ENCODE results near the gene SNX6.

The SNX6 gene

GRCh38 chr14:34616360-34616759 lies 13.6 kb downstream of the SNX6 start:
- Histone ChIP-seq H3K4me3 (no peak overlapping the region), H3K4me2 (no peak overlapping the region), H3K9me3 (no peaks in the 10 kb centered on the region), H3K4me1 (peaks cover 19% of the 10 kb centered on the region), H3K27ac (no peak overlapping the region), H3K27me3 (no peaks in the 10 kb centered on the region), H4K20me1 (peaks cover 59% of the 10 kb centered on the region), H3K9ac (no peak overlapping the region), H3K36me3 (peaks cover 95% of the 10 kb centered on the region)
- TF ChIP-seq Cebpa-rat (IDR thresholded peaks at IDR 0.05), result no peak

- peaks cover 50% of the 10 kb centered on the region for H4K20me1 ChIP-seq
- no peaks in the 10 kb centered on the region for H3K27me3 ChIP-seq
- no peak overlapping the region for H3K9ac ChIP-seq
- H3K9me3 ChIP-seq, result no peaks in the 10 kb centered on the region
- no peak for TF ChIP-seq Cebpa-rat (IDR thresholded peaks at IDR 0.05)
- no peak overlapping the region for H3K4me3 ChIP-seq
- H3K4me1 ChIP-seq, result peaks cover 19% of the 10 kb centered on the region
- peak overlapping the region; percentile 22 for H3K4me2 ChIP-seq
- H3K27ac ChIP-seq, result no peak overlapping the region
- H3K36me3 ChIP-seq, result peaks cover 89% of the 10 kb centered on the region
Observed at GRCh38 chr14:34615507-34615906, 14.4 kb downstream of the SNX6 start.

GRCh38 chr14:34614638-34615037 lies 15.3 kb downstream of the SNX6 start:
- Histone ChIP-seq H3K36me3 (peaks cover 84% of the 10 kb centered on the region), H3K9ac (no peak overlapping the region), H3K27ac (no peak overlapping the region), H3K4me3 (no peak overlapping the region), H3K4me1 (peaks cover 19% of the 10 kb centered on the region), H3K9me3 (no peaks in the 10 kb centered on the region), H3K27me3 (no peaks in the 10 kb centered on the region), H3K4me2 (peak overlapping the region; percentile 5; the same call in 1 of the 2 replicates), H4K20me1 (peaks cover 42% of the 10 kb centered on the region)
- TF ChIP-seq Cebpa-rat (IDR thresholded peaks at IDR 0.05), result no peak

- Histone ChIP-seq H3K27me3 (no peaks in the 10 kb centered on the region), H3K4me1 (peaks cover 9% of the 10 kb centered on the region), H3K9me3 (no peaks in the 10 kb centered on the region), H3K9ac (no peak overlapping the region), H3K27ac (no peak overlapping the region), H3K4me3 (no peak overlapping the region), H3K4me2 (no peak overlapping the region), H4K20me1 (peaks cover 14% of the 10 kb centered on the region; the same call in 1 of the 2 replicates), H3K36me3 (peaks cover 85% of the 10 kb centered on the region)
- no peak for TF ChIP-seq Cebpa-rat (IDR thresholded peaks at IDR 0.05)
Observed at GRCh38 chr14:34610101-34610500, 19.8 kb downstream of the SNX6 start.

- H3K4me3 ChIP-seq, result no peak overlapping the region
- no peak overlapping the region for H3K27ac ChIP-seq
- no peak overlapping the region for H3K9ac ChIP-seq
- H3K36me3 ChIP-seq, result peaks cover 94% of the 10 kb centered on the region
- no peaks in the 10 kb centered on the region for H3K27me3 ChIP-seq
- no peaks in the 10 kb centered on the region for H3K4me1 ChIP-seq
- TF ChIP-seq Cebpa-rat (IDR thresholded peaks at IDR 0.05), result no peak
- no peaks in the 10 kb centered on the region for H3K9me3 ChIP-seq
- no peak overlapping the region for H3K4me2 ChIP-seq
- no peaks in the 10 kb centered on the region for H4K20me1 ChIP-seq
Observed at GRCh38 chr14:34605461-34605860, 24.5 kb downstream of the SNX6 start.

GRCh38 chr14:34604995-34605394 lies 25.0 kb downstream of the SNX6 start:
- Histone ChIP-seq H3K9ac (no peak overlapping the region), H4K20me1 (no peaks in the 10 kb centered on the region), H3K9me3 (no peaks in the 10 kb centered on the region), H3K4me2 (no peak overlapping the region), H3K27ac (no peak overlapping the region), H3K4me3 (no peak overlapping the region), H3K36me3 (peaks cover 97% of the 10 kb centered on the region), H3K27me3 (no peaks in the 10 kb centered on the region), H3K4me1 (no peaks in the 10 kb centered on the region)
- TF ChIP-seq Cebpa-rat (IDR thresholded peaks at IDR 0.05), result no peak

GRCh38 chr14:34596891-34597290 lies 33.1 kb downstream of the SNX6 start:
- no peak overlapping the region for H3K4me2 ChIP-seq
- peaks cover 20% of the 10 kb centered on the region for H4K20me1 ChIP-seq
- no peak for TF ChIP-seq Cebpa-rat (IDR thresholded peaks at IDR 0.05)
- H3K4me1 ChIP-seq, result no peaks in the 10 kb centered on the region
- no peak overlapping the region for H3K4me3 ChIP-seq
- H3K9ac ChIP-seq, result no peak overlapping the region
- H3K36me3 ChIP-seq, result peaks cover 100% of the 10 kb centered on the region
- no peak overlapping the region for H3K27ac ChIP-seq
- no peaks in the 10 kb centered on the region for H3K27me3 ChIP-seq
- no peaks in the 10 kb centered on the region for H3K9me3 ChIP-seq

GRCh38 chr14:34593740-34594375 lies 36.1 kb downstream of the SNX6 start:
- TF ChIP-seq Cebpa-rat (IDR thresholded peaks at IDR 0.05), result no peak
- Histone ChIP-seq H4K20me1 (peaks cover 42% of the 10 kb centered on the region), H3K4me1 (no peaks in the 10 kb centered on the region), H3K4me2 (no peak overlapping the region), H3K27me3 (no peaks in the 10 kb centered on the region), H3K9ac (no peak overlapping the region), H3K4me3 (no peak overlapping the region), H3K27ac (no peak overlapping the region), H3K36me3 (peaks cover 100% of the 10 kb centered on the region), H3K9me3 (no peaks in the 10 kb centered on the region)

GRCh38 chr14:34592623-34593022 lies 37.3 kb downstream of the SNX6 start:
- Histone ChIP-seq H4K20me1 (peaks cover 38% of the 10 kb centered on the region), H3K4me1 (no peaks in the 10 kb centered on the region), H3K4me3 (no peak overlapping the region), H3K9me3 (no peaks in the 10 kb centered on the region), H3K36me3 (peaks cover 100% of the 10 kb centered on the region), H3K9ac (no peak overlapping the region), H3K27me3 (no peaks in the 10 kb centered on the region), H3K4me2 (no peak overlapping the region), H3K27ac (no peak overlapping the region)
- no peak for TF ChIP-seq Cebpa-rat (IDR thresholded peaks at IDR 0.05)

- TF ChIP-seq Cebpa-rat (IDR thresholded peaks at IDR 0.05), result no peak
Observed at GRCh38 chr14:34583525-34583924, 46.4 kb downstream of the SNX6 start.

More at GRCh38 chr14:34583525-34583924, 46.4 kb downstream of the SNX6 start:
- Histone ChIP-seq H3K4me1 (no peaks in the 10 kb centered on the region), H3K27ac (no peak overlapping the region), H3K27me3 (no peaks in the 10 kb centered on the region), H3K9ac (no peak overlapping the region), H3K36me3 (peaks cover 98% of the 10 kb centered on the region), H3K9me3 (no peaks in the 10 kb centered on the region), H4K20me1 (0 out of 2 replicates have a peak, but pooled peaks cover 6% of the 10 kb centered on the region), H3K4me3 (no peak overlapping the region), H3K4me2 (no peak overlapping the region)

All from BLaER1 (cell line).